HepG2 (cell line): ENCODE results near the gene TMCO6. TPM values are rescaled to one million over a fixed set of nuclear protein-coding genes. Genes with fewer than 3 reads are reported as not detected.

Experiments used
- BORCS8-MEF2B ChIP-seq: sonication (generic); formaldehyde crosslinking; IDR thresholded peaks from 2 replicates; pipeline ENCODE4 v1.8.0; 2022; ENCODE audit warnings: mild to moderate bottlenecking, missing genetic modification reagents
- BRD4 ChIP-seq: sonication (generic); formaldehyde crosslinking; IDR thresholded peaks from 2 replicates; pipeline ENCODE4 v1.4.0; 2020; ENCODE audit warnings: missing genetic modification reagents
- CHD4 ChIP-seq: fragments of 200-600 bp; sonication (generic); IDR thresholded peaks from 2 replicates; pipeline ENCODE4 v1.7.0; 2017; ENCODE audit warnings: mild to moderate bottlenecking, low read length, borderline replicate concordance
- DNMT1 ChIP-seq: sonication (generic); formaldehyde crosslinking; IDR thresholded peaks from 2 replicates; pipeline ENCODE4 v1.5.1; 2020; ENCODE audit warnings: mild to moderate bottlenecking, missing genetic modification reagents
- NRL ChIP-seq: sonication (generic); formaldehyde crosslinking; IDR thresholded peaks from 2 replicates; pipeline ENCODE4 v1.5.0; 2020; ENCODE audit warnings: missing genetic modification reagents, mild to moderate bottlenecking, moderate library complexity, borderline replicate concordance
- SALL2 ChIP-seq: sonication (generic); formaldehyde crosslinking; IDR thresholded peaks from 2 replicates; pipeline ENCODE4 v1.8.1; 2023; ENCODE audit warnings: mild to moderate bottlenecking, missing genetic modification reagents, inconsistent platforms
- TOPORS ChIP-seq: sonication (generic); formaldehyde crosslinking; IDR thresholded peaks from 2 replicates; pipeline ENCODE4 v1.8.0; 2023; ENCODE audit warnings: mild to moderate bottlenecking, missing genetic modification reagents
- ZFP1 ChIP-seq: IDR thresholded peaks from 2 replicates; pipeline ENCODE4 v1.6.1; 2016
- ZNF430 ChIP-seq: sonication (generic); formaldehyde crosslinking; IDR thresholded peaks from 2 replicates; pipeline ENCODE4 v1.9.0; 2021; ENCODE audit warnings: mild to moderate bottlenecking, missing genetic modification reagents
- ZNF567 ChIP-seq: sonication (generic); formaldehyde crosslinking; IDR thresholded peaks from 2 replicates; pipeline ENCODE4 v1.8.1; 2023; ENCODE audit warnings: mild to moderate bottlenecking, missing genetic modification reagents, borderline replicate concordance
- polyA plus RNA-seq, 8 experiments: library from polyadenylated mRNA; depleted of rRNA in 3 of 8; stranded (reverse) in 7 of 8; unstranded in 1 of 8; fragments of >200 nt; fragmentation: Illumina TruSeq in 4 of 8; extraction: Trizol in 4 of 8; gene quantifications; 2 replicates each; pipeline versions ENCODE4 v1.2.1 to v1.2.3, GENCODE V29; 2011 to 2016; ENCODE audit warnings: low read depth in 4 of 8, missing spikeins in 1 of 8, mixed read lengths in 1 of 8; ENCODE audit not compliant: insufficient read depth in 1 of 8
- total RNA-seq, 5 experiments: library from RNA; depleted of rRNA; stranded (reverse); fragments of >200 nt; fragmentation: Illumina TruSeq; extraction: Trizol; gene quantifications; 2 replicates each; pipeline ENCODE4 v1.2.3, GENCODE V29; 2016; ENCODE audit warnings: low read depth in 1 of 5
- TF ChIP-seq, protein P1 (sequence below): sonication (generic); formaldehyde crosslinking; IDR thresholded peaks from 2 replicates; pipeline ENCODE4 v1.9.0; 2021; ENCODE audit warnings: missing genetic modification reagents, borderline replicate concordance
- TF ChIP-seq, protein P2 (sequence below): sonication (generic); formaldehyde crosslinking; IDR thresholded peaks from 2 replicates; pipeline ENCODE4 v1.8.0; 2022; ENCODE audit warnings: mild to moderate bottlenecking, missing genetic modification reagents, borderline replicate concordance
- TF ChIP-seq, protein P3 (sequence below): sonication (generic); formaldehyde crosslinking; IDR thresholded peaks from 2 replicates; pipeline ENCODE4 v1.4.0; 2020; ENCODE audit warnings: missing genetic modification reagents, borderline replicate concordance
- TF ChIP-seq, protein P4 (sequence below): sonication (generic); formaldehyde crosslinking; IDR thresholded peaks from 2 replicates; pipeline ENCODE4 v1.4.0; 2020; ENCODE audit warnings: mild to moderate bottlenecking, missing genetic modification reagents

TMCO6 gene
- total and polyA plus RNA-seq, 2 of the 13 experiments (the other 11 are each of a cell fraction or from before 2014, with no cell fraction given): 16.6 to 28.2 TPM

DNA sequence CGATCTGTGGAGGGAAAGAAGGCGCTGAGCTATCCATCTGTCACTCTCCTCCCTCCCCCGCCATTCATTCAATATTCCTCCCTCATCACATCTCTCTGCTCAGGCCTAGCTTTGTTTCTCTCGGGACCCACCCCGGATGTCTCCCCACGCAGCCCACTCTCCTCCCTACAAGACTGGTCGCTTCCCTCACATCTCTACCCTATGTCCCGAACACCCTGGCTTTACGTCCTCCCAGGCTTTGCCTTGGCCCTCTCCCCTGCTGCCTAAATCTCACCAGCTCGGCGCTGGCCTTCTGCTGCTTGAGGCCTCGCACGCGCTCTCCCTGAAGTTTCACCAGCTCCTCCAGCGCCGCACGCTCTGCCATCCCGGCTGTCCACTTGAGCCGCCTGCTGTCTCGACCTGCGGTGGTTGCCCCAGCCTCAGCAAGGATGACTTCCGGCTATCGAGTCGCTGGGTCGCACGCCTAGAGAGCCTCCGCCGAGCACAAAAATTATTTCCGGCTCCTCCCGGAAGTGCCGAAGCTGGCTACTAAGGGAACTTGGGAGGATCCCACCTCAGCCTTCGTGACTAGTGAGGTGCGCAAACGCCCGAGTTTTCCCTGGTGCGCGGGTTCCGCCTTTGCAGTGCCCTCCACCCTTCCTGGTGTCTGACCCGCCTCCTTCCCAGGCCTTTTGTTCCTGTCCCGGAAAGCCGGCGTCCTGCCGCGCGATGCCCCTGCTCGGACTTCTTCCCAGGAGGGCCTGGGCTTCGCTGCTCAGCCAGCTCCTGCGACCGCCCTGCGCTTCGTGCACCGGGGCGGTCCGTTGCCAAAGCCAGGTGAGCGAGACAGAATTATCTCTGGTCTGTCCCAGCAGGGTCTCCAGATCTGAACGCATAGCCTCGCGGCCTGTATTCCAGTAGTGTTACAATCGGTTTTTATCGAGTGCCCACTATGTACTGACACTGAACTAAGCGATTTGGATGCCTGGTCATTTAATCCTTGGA lies 52.0 kb downstream of the TMCO6 start, which contains the start of the genes HARS1 and HARS2 (continued):
- TF ChIP-seq, protein P1, sequence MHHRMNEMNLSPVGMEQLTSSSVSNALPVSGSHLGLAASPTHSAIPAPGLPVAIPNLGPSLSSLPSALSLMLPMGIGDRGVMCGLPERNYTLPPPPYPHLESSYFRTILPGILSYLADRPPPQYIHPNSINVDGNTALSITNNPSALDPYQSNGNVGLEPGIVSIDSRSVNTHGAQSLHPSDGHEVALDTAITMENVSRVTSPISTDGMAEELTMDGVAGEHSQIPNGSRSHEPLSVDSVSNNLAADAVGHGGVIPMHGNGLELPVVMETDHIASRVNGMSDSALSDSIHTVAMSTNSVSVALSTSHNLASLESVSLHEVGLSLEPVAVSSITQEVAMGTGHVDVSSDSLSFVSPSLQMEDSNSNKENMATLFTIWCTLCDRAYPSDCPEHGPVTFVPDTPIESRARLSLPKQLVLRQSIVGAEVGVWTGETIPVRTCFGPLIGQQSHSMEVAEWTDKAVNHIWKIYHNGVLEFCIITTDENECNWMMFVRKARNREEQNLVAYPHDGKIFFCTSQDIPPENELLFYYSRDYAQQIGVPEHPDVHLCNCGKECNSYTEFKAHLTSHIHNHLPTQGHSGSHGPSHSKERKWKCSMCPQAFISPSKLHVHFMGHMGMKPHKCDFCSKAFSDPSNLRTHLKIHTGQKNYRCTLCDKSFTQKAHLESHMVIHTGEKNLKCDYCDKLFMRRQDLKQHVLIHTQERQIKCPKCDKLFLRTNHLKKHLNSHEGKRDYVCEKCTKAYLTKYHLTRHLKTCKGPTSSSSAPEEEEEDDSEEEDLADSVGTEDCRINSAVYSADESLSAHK (CRISPR knock-in tag): no peak; the same call in 1 of the 2 replicates
- TF ChIP-seq BRD4: peak; percentile 83
- peak; percentile 69; the same call in 1 of the 2 replicates for TF ChIP-seq SALL2 (CRISPR knock-in tag)
- TF ChIP-seq, protein P2, sequence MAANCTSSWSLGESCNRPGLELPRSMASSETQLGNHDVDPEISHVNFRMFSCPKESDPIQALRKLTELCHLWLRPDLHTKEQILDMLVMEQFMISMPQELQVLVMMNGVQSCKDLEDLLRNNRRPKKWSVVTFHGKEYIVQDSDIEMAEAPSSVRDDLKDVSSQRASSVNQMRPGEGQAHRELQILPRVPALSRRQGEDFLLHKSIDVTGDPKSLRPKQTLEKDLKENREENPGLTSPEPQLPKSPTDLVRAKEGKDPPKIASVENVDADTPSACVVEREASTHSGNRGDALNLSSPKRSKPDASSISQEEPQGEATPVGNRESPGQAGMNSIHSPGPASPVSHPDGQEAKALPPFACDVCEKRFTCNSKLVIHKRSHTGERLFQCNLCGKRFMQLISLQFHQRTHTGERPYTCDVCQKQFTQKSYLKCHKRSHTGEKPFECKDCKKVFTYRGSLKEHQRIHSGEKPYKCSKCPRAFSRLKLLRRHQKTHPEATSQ (CRISPR knock-in tag): peak; percentile 83; the same call in 1 of the 2 replicates
- TF ChIP-seq CHD4: no peak
- TF ChIP-seq, protein P3, sequence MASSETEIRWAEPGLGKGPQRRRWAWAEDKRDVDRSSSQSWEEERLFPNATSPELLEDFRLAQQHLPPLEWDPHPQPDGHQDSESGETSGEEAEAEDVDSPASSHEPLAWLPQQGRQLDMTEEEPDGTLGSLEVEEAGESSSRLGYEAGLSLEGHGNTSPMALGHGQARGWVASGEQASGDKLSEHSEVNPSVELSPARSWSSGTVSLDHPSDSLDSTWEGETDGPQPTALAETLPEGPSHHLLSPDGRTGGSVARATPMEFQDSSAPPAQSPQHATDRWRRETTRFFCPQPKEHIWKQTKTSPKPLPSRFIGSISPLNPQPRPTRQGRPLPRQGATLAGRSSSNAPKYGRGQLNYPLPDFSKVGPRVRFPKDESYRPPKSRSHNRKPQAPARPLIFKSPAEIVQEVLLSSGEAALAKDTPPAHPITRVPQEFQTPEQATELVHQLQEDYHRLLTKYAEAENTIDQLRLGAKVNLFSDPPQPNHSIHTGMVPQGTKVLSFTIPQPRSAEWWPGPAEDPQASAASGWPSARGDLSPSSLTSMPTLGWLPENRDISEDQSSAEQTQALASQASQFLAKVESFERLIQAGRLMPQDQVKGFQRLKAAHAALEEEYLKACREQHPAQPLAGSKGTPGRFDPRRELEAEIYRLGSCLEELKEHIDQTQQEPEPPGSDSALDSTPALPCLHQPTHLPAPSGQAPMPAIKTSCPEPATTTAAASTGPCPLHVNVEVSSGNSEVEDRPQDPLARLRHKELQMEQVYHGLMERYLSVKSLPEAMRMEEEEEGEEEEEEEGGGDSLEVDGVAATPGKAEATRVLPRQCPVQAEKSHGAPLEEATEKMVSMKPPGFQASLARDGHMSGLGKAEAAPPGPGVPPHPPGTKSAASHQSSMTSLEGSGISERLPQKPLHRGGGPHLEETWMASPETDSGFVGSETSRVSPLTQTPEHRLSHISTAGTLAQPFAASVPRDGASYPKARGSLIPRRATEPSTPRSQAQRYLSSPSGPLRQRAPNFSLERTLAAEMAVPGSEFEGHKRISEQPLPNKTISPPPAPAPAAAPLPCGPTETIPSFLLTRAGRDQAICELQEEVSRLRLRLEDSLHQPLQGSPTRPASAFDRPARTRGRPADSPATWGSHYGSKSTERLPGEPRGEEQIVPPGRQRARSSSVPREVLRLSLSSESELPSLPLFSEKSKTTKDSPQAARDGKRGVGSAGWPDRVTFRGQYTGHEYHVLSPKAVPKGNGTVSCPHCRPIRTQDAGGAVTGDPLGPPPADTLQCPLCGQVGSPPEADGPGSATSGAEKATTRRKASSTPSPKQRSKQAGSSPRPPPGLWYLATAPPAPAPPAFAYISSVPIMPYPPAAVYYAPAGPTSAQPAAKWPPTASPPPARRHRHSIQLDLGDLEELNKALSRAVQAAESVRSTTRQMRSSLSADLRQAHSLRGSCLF (CRISPR knock-in tag): no peak; the same call in none of the 2 replicates
- TF ChIP-seq, protein P4, sequence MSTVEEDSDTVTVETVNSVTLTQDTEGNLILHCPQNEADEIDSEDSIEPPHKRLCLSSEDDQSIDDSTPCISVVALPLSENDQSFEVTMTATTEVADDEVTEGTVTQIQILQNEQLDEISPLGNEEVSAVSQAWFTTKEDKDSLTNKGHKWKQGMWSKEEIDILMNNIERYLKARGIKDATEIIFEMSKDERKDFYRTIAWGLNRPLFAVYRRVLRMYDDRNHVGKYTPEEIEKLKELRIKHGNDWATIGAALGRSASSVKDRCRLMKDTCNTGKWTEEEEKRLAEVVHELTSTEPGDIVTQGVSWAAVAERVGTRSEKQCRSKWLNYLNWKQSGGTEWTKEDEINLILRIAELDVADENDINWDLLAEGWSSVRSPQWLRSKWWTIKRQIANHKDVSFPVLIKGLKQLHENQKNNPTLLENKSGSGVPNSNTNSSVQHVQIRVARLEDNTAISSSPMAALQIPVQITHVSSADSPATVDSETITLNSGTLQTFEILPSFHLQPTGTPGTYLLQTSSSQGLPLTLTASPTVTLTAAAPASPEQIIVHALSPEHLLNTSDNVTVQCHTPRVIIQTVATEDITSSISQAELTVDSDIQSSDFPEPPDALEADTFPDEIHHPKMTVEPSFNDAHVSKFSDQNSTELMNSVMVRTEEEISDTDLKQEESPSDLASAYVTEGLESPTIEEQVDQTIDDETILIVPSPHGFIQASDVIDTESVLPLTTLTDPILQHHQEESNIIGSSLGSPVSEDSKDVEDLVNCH (CRISPR knock-in tag): no peak
- no peak for TF ChIP-seq TOPORS (CRISPR knock-in tag)
- no peak for TF ChIP-seq BORCS8-MEF2B
- TF ChIP-seq ZNF567: peak; percentile 85; the same call in 1 of the 2 replicates
- TF ChIP-seq NRL (CRISPR knock-in tag): peak; percentile 67; the same call in 1 of the 2 replicates
- TF ChIP-seq DNMT1 (CRISPR knock-in tag): no peak; the same call in 1 of the 2 replicates
- TF ChIP-seq ZFP1 (CRISPR knock-in tag): peak; percentile 77
- peak; percentile 70; the same call in 1 of the 2 replicates for TF ChIP-seq ZNF430 (CRISPR knock-in tag)
